ENCODE data around the gene GGA1.
A peak's percentile ranks its signal among the peaks of the same experiment; 100 is the strongest.
"Not testable (repeated sequence)": the region's sequence is repeated elsewhere in the genome, so short reads cannot be mapped to it uniquely, and the experiment has no call there.

GGA1 gene

DNA sequence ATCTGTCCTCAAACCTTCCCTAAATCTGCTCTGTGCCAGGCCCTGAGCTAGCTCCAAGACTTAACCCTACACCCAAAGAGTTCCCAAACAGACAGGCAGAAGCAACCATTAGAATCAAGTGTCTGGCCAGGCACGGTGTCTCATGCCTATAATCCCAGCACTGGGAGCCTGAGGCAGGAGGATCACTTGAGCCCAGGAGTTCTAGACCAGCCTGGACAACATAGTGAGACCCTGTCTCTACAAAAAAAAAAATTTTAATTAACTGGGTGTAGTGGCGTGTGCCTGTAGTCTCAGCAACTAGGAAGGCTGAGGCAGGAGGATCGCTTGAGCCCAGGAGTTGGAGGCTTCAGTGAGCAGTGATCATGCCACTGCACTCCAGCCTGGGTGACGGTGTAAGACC, 47.9 kb downstream of the GGA1 start:
- DNase-seq, result not testable (repeated sequence)

DNA sequence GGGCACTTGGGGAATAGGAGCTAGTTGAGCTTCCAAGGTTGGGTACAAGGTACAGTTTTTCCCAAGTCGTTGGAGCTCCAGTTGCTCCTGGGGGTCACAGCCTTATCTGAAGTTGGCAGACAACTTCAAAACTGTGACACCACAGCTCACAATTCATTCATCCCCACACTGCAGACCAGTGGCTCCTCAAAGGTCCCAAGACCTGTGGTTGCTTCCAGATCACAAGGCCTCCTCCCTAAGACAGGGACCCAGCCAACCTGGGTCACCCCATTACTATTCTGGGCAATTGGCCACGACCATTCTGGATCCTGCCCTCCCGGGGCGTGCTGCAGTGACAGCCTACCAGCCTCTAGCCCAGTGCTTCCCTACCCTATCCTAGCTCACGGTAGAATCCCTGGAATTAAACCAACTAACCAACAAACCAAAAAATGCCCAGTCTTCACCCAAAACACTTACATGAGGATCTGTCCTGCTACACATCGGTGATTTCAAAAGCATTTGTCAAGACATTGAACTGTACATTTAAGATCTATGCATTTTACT, 49.0 kb downstream of the GGA1 start:
- no peak for DNase-seq

DNA sequence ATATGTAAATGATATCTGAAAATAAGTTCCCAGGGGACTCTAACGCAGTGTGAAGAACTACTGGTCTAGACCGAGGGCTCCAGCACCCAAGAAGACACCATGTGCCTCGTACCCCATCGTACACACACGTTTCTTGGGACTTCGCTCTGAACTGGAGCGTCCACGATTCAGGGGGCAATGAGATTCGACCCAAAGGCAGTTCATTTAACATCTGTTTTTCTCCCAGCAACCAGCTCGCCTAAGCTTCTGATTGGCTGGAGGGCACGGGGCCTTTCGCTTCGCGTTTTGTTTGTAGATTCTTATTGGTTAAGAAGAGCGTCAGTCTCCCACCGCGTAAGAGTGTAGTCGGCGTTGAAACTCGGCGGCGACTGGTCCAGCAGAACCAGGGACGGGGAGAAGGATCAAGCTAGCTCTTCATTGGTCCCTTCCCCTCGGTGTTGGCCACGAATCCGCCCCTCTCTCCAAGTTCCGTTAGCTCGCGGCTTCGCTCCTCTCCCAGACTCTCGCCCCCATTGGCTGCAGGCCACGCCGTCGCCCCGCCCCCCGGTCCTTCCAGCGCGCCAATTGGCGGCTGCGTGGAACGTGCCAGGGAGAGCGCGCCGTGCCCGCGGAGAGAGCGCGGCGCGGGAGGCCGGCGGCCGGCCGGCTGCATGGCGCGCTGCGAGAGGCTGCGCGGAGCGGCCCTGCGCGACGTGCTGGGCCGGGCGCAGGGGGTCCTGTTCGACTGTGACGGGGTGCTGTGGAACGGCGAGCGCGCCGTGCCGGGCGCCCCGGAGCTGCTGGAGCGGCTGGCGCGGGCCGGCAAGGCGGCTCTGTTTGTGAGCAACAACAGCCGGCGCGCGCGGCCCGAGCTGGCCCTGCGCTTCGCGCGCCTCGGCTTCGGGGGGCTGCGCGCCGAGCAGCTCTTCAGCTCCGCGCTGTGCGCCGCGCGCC, 49.8 kb downstream of the GGA1 start, which contains the start of gene PDXP:
Gene PDXP (plus strand): TSS at position 591 of the 933 bp plus-strand sequence. CDS start 60 bp downstream, at position 651.
- DNase-seq, result peak; percentile 99

DNA sequence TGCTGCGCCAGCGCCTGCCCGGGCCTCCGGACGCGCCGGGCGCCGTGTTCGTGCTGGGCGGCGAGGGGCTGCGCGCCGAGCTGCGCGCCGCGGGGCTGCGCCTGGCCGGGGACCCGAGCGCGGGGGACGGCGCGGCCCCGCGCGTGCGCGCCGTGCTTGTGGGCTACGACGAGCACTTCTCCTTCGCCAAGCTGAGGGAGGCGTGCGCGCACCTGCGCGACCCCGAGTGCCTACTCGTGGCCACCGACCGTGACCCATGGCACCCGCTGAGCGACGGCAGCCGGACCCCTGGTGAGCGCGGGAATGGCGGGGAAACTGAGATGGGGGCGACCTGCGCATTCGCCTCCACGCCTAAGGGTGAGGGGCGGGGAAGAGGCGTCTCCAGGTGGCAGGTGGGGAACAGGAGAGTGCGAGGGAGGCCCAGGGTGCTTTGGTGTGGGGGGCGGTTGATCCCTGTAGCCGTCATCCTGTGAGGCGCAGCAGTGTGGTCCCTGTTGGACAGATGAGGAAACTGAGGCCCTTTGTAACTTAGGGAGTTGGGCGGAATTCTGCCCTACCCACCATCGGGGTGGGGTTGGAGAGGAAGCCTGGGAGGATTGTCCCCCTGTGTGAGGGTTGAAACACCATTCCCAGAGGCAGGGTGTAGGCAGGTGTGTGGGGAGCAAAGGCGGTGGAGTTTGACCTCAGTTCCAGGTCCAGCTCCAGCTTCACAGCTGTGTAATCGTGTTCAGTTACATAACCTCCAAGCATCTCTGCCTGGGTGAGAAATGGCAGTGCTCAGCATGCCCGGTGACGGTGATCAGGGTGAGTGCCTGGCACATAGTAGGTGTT, 50.6 kb downstream of the GGA1 start:
- DNase-seq, result no peak

DNA sequence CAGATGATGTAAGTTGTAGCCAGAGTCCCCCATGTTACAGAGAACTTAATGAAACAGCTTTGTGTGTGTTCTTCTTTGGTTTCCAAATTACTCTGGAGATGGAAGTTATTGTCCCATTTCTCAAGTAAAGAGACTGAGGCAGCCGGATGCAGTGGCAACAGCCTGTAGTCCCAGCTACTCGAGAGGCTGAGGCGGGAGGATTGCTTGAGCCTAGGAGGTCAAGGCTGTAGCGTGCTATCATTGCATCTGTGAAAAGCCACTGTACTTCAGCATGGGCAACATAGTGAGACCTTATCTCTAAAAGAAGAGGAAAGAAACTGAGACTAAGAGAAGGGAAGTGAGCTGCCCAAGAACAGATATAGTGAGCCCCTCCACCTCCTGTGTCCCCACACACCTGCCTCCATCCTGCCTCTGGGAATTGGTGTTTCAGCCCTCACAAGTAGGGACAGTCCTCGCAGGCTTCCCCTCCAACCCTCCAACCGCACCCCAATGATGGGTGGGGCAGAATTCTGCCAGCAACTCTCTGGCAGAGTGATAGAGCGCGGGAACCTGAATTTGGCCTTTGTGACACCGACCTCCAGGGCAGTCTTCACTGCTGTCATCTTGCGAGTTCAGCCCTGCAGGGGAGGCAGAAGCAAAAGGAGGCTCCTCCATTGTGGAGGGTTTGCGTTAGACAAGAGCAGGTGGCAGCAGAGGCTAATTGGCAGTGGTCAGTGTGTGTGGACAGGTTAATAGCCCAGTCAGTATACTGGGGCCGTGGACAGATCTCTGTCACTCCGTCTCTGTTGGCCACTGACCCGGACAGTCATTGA, 51.5 kb downstream of the GGA1 start:
- DNase-seq, result no peak

DNA sequence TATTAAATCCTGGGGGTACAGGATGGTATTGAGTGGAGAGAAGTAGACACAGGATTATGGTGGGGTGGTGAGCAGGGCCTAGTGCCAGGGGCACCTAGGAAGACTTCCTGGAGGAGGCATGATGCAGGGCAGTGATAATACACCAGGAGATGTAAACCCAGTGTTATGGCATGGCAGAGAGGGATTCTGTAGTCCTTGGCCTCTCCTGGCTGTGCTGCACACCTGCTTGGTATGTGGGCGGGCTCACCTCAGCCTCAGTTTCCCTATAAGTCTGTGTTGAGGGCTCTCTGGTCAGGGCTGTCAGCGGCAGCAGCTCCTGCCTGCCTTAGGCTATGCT, 52.0 kb downstream of the GGA1 start:
- DNase-seq, result no peak

DNA sequence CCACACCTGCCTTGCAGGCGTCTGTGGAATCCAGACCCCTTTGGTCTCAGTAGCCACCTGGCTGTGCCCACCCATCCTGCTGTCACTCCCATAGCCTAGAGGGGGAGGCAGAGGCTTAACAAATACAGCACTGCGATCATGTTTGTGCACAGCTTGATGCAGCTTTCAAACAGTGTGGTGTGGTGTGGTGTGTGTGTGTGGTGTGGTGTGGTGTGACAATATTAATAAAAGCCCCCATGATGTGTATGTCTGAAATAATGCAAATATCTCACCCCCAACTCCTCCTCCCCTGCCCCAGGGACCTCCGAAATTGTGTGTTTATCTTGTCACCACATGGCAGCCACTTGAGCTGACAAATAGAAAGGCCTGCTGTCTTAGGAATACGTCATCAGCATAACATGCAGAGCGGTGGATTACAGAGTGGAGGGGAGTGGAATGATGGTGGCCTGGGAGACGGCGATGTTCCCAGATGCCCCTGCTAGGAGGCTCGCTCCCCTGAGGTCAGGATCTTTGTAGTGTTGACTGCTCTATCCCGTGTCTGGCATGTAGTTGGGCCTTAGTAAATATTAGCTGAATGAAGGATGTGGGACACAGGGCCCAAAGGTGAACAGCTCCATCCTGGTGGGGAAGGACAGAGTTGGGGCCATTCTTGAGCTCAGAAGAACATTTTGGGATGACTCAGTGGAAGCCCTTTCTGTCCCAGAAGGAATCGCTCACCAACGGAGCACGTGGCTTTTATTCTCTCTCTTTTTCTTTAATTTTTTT, 52.7 kb downstream of the GGA1 start:
- peak in 1 of 2 experiments; percentile 50 for DNase-seq

DNA sequence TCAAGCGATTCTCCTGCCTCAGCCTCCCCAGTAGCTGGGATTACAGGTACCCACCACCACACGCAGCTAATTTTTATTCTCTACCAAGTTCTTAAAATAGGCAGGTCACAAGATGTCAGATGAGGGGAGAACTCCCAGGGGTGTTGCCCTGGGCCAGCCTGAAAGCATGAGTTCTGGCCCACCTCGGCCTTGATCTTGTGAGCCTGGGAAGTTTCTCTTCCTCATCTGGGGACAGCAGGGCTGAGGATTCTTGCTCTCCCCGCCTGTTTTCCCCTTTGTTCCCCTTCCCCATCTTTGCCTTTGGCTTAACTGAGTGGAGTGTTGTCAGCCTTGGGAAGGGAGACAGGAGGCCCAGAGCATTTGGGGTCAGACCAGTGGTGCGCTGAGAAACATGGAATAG, 53.4 kb downstream of the GGA1 start:
- no peak for DNase-seq

DNA sequence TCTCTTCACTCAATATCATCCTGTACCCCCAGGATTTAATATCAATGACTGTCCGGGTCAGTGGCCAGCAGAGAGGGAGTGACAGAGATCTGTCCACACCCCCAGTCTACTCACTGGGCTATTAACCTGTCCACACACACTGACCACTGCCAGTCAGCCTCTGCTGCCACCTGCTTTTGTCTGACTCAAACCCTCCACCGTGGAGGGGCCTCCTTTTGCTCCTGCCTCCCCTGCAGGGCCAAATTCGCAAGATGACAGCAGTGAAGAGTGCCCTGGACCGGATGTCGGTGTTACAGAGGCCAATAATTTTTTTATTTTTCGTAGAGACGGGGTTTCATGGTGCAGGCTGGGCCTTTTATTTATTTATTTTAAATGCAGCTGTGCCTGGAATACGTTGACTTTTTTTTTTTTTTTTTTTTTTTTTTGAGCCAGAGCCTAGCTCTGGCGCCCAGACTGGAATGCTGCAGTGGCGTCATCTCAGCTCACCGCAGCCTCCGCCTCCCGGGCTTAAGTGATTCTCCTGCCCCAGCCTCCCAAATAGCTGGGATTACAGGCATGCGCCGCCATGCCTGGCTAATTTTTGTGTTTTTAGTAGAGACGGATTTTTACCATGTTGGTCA, 55.0 kb downstream of the GGA1 start:
- no peak for DNase-seq

DNA sequence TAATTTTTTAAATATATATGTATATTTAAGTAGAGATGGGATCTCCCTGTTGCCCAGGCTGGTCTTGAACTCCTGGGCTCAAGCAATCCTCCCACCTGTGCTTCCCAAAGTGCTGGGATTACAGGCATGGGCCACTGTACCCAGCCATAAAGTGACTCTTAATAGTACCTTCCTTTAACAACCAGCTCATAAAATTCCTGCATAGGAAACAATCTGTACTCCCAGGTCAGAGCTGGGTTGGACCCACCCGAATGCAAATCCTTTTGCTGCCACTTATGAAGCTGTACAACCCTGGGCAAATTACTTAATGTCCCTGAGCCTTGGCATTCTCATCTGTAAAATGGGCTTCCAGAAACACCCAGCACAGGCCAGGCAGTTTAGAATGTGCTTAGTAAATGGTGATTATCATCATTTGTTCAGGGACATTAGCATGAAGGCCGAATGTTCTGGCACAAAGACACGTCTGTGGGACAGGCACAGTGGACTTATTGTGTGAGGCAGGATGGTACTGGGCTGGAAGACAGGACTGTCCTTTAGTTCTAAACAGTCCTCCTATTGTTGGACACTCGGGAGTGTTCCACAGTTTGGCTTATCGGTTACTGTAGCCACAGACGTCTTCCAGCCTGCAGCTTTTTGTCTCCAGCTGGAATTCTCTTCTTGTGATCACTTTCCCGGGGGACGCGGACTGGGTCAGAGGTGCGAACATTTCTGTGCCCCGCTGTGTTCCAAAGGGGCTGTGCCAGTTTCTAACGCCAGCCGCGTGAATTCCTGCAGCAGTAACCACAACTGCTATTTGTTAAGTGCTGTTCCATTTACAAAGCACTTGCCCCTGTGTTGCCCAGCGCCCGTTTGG, 55.8 kb downstream of the GGA1 start:
- no peak for DNase-seq

DNA sequence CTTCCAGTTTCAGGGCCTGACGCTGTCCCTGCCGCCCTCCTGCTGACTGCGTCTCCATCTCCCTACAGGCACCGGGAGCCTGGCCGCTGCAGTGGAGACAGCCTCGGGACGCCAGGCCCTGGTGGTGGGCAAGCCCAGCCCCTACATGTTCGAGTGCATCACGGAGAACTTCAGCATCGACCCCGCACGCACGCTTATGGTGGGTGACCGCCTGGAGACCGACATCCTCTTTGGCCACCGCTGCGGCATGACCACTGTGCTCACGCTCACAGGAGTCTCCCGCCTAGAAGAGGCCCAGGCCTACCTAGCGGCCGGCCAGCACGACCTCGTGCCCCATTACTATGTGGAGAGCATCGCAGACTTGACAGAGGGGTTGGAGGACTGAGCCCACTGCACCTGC, 56.9 kb downstream of the GGA1 start:
- DNase-seq, result no peak

DNA sequence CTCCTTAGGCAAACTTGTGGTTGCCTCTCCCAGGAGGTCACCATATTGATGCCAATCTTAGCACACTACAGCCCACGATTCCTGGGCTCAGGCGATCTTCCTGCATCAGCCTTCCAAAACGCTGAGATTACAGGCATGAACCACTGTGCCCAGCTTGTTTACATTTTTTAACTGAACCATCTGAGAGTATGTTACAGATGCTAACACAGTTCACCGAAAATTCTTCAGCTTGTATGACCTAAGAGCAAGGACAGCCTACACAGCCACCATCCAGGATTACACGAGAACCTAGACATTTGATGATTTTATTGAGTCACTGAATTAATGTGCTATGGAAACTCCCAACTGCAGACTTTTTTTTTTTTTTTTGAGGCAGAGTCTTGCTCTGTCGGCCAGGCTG, 61.0 kb downstream of the GGA1 start:
- DNase-seq, result no peak

DNA sequence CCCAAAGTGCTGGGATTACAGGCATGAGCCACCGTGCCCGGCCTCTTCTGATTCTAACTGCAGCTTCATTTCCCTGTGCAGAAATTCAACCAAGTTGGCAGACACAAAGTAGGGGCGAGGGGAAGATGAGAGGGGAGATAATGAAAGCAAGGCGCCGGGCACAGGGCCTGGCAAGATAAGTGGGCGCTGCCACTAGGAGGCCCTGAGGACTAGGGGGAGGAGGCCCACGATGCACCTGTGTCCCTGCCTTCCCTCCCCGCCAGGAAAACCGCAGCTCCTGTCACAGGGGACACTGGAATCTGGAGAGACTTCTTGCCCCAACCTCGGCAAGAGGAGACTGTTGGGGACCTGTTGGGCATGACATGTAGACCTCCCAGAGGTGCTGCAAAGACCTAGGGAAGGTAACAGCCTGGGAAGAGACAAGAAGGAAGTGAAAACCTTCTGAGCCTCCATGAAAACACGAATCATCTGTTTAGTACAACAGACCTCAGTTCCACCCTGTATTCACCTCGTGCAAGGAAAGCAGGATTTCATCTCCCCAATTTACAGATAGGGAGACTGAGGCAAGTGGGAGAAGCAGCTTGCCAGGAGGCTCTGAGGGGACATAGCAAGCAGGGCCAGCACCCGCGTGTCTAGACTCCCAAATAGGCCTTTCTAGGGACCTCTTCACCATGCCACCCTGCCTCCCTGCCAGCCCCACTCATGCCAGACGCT, 63.7 kb downstream of the GGA1 start:
- no peak for DNase-seq

DNA sequence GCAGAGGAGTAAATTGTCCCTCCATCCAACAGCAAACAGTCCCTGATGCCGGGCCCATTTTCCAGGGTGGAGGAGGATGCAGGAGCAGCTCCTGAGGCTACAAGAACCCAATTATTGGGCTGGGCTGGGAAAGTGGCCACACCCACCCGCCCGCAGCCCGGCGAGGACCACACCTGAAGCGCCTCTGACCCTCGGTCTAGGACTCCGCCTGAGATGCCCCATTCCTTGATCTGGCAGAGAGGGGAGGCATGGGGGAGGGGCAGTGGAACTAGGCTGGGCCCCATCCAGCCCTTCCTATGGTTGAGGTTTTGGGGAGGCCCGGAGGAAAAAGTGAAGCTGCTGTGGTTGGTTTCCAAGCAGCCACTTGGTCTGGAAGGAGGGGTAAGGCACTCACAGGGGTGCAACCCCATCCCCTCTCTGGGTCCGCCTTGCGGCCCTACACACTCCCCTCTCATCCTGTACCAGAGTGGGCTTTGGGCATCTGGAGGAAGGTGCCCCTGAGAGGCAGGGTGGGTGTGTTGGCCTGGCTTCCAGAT, 64.4 kb downstream of the GGA1 start:
- DNase-seq, result no peak

DNA sequence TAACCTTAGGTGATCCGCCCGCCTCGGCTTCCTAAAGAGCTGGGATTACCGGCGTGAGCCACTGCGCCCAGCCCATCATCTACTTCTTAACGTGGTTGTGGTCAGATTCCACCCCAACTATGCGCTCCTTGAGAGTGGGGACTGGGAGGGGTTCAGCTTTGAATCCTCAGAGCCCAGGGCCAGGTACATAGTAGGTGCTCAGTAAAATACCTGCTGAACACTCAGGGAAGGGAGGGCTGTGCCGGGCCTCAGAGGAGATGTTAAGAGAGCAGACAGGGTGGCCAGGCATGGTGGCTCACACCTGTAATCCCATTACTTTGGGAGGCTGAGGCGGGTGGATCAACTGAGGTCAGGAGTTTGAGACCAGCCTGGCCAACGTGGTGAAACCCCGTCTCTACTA, 65.6 kb downstream of the GGA1 start:
- DNase-seq, result no peak

DNA sequence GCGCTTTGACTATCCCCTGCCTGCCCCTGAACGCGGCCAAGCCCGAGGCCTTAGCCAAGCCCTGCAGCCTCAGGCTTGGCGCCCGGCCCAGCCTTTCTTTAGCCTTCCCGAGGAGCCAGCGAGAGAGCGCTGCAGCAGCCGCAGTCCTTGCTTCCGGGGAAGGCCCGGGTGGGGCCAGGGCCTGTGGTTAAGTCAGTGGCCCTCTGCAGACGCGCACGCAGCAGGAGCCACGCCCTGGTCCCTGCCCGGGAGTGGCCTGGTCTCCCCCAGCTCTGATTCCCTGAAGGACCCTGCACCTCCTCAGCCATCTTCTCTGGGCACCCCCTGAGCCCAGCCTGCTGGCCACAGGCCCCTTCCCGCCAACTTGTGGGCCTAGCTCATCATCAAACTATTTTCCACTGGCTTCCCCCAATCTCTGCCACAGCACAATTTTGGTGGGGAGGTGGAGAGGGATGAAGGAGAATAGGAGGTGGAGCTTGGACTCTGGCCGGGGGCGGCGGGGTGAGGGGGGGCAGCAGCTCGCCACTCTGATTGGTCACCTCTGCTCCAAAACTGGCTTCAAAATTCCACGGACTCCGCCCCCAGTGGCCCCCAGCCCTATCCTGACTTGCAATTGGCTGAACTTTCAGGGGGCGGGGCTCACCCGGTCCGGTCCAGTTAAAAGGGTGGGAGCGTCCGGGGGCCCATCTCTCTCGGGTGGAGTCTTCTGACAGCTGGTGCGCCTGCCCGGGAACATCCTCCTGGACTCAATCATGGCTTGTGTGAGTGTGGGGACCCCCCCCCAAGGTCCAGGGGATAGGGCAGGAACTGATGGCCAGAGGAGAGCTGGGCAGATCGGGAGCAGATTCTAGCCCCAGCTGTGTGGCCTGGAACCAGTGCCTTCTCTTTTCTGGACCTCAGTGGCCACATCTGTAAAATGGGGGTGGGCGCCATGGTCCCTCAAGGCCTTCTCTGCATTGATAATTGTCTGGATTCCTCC, 66.6 kb downstream of the GGA1 start, which contains the start of gene LGALS1:
Gene LGALS1 (plus strand): TSS at position 686 of the 979 bp plus-strand sequence. CDS start 67 bp downstream, at position 753.
- peak; percentile 37 to 83 for DNase-seq

DNA sequence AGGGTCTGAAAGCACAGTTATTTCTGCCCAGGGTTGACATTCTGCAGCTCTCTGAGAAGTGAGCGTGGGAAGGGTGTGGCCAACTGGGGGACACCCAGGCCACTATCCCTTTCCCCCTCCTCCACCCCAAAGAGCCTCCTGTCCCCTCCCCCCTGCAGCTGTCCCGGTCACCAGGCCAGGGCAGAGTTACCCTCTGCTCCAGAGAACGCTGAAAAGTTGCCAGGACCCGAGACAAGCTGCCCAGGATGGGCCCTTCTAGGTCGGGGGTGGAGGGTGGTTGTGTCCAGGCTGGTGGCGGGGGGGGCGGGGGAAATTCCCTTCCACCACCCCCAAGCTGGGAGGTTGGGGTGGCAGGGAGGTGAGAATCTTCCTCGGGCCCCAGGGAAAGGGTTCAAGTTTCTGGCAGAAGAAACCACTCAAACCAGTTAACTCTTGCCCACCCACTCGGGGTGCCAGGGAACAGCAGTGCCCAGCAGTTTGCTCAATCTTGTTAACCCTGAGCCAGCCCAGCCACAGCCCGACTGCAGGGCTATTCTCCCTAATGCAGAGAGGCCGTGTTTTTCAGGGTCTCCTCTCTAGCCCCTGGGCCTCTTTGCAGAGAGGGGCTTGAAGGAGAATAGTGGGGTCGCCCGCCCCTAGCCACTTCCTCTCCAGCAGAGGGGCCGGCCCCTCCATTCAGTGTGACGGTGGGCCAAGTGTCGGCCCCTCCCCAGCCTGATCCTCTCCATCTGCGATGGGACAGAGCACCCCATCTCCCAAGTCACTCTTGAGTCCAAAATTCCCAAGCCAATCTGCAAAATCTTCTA, 67.5 kb downstream of the GGA1 start:
- no peak for DNase-seq

All from NCI-H446 (cell line).